Measurements from ENCODE around the gene BRICD5. TPM values are rescaled to one million over a fixed set of nuclear protein-coding genes. Genes with fewer than 3 reads are reported as not detected.

The BRICD5 gene
- total and polyA plus RNA-seq, 9 donors, result 3.9 to 11.0 (median 6.6) TPM

GRCh38 chr16:2166263-2167067 is 44.2 kb downstream of the BRICD5 start:
- no peak for DNase-seq
- no peaks in the 10 kb centered on the region for H3K27me3 ChIP-seq (ENCODE audit: control insufficient read depth, insufficient read depth, low read length)
- H3K27ac ChIP-seq (ENCODE audit: low read length), result no peak overlapping the region
- H3K4me3 ChIP-seq (ENCODE audit: low read length), result no peak overlapping the region
- H3K4me1 ChIP-seq (ENCODE audit: control insufficient read depth, insufficient read depth, low read length), result peaks cover 27% of the 10 kb centered on the region
- no peaks in the 10 kb centered on the region for H3K9me3 ChIP-seq (replicated peaks; ENCODE audit: control insufficient read depth, low read depth, low read length)
- H3K36me3 ChIP-seq (ENCODE audit: control insufficient read depth, insufficient read depth, low read length), result peaks cover 55% of the 10 kb centered on the region
- WGBS (ENCODE audit: insufficient coverage), result 89% methylated on average over 17 of the region's 17 CpGs

GRCh38 chr16:2165861-2166260 is 44.8 kb downstream of the BRICD5 start:
- Histone ChIP-seq H3K4me3 (ENCODE audit: low read length) (no peak overlapping the region), H3K27me3 (ENCODE audit: control insufficient read depth, insufficient read depth, low read length) (no peaks in the 10 kb centered on the region), H3K9me3 (replicated peaks; ENCODE audit: control insufficient read depth, low read depth, low read length) (no peaks in the 10 kb centered on the region), H3K27ac (ENCODE audit: low read length) (no peak overlapping the region), H3K36me3 (ENCODE audit: control insufficient read depth, insufficient read depth, low read length) (peaks cover 48% of the 10 kb centered on the region), H3K4me1 (ENCODE audit: control insufficient read depth, insufficient read depth, low read length) (peaks cover 32% of the 10 kb centered on the region)
- WGBS (ENCODE audit: insufficient coverage), result 90% methylated on average over 12 of the region's 12 CpGs
- no peak for DNase-seq

- no peak overlapping the region for H3K4me3 ChIP-seq (ENCODE audit: low read length)
- H3K27me3 ChIP-seq (ENCODE audit: control insufficient read depth, insufficient read depth, low read length), result no peaks in the 10 kb centered on the region
- 91% methylated on average over 25 of the region's 26 CpGs for WGBS (ENCODE audit: insufficient coverage)
- no peak overlapping the region for H3K27ac ChIP-seq (ENCODE audit: low read length)
- DNase-seq, result no peak
- H3K36me3 ChIP-seq (ENCODE audit: control insufficient read depth, insufficient read depth, low read length), result peaks cover 34% of the 10 kb centered on the region
- H3K4me1 ChIP-seq (ENCODE audit: control insufficient read depth, insufficient read depth, low read length), result peaks cover 50% of the 10 kb centered on the region
- no peaks in the 10 kb centered on the region for H3K9me3 ChIP-seq (replicated peaks; ENCODE audit: control insufficient read depth, low read depth, low read length)
Observed at GRCh38 chr16:2163211-2163881, 47.3 kb downstream of the BRICD5 start.

- 78% methylated on average over 10 of the region's 13 CpGs for WGBS (ENCODE audit: insufficient coverage)
Observed at GRCh38 chr16:2162676-2163118, 48.0 kb downstream of the BRICD5 start.

GRCh38 chr16:2161911-2162310 is 48.8 kb downstream of the BRICD5 start:
- H3K27ac ChIP-seq (ENCODE audit: low read length), result peak overlapping the region; percentile 72
- H3K36me3 ChIP-seq (ENCODE audit: control insufficient read depth, insufficient read depth, low read length), result peaks cover 20% of the 10 kb centered on the region
- WGBS (ENCODE audit: insufficient coverage), result 93% methylated on average over 10 of the region's 10 CpGs
- H3K4me1 ChIP-seq (ENCODE audit: control insufficient read depth, insufficient read depth, low read length), result peaks cover 64% of the 10 kb centered on the region
- no peaks in the 10 kb centered on the region for H3K27me3 ChIP-seq (ENCODE audit: control insufficient read depth, insufficient read depth, low read length)
- no peaks in the 10 kb centered on the region for H3K9me3 ChIP-seq (replicated peaks; ENCODE audit: control insufficient read depth, low read depth, low read length)
- DNase-seq, result no peak
- H3K4me3 ChIP-seq (ENCODE audit: low read length), result no peak overlapping the region

More at GRCh38 chr16:2162676-2163118, 48.0 kb downstream of the BRICD5 start:
- Histone ChIP-seq H3K4me1 (ENCODE audit: control insufficient read depth, insufficient read depth, low read length) (peaks cover 57% of the 10 kb centered on the region), H3K9me3 (replicated peaks; ENCODE audit: control insufficient read depth, low read depth, low read length) (no peaks in the 10 kb centered on the region), H3K4me3 (ENCODE audit: low read length) (no peak overlapping the region), H3K27me3 (ENCODE audit: control insufficient read depth, insufficient read depth, low read length) (no peaks in the 10 kb centered on the region), H3K36me3 (ENCODE audit: control insufficient read depth, insufficient read depth, low read length) (peaks cover 27% of the 10 kb centered on the region), H3K27ac (ENCODE audit: low read length) (no peak overlapping the region)
- DNase-seq, result no peak

GRCh38 chr16:2160915-2161551 is 49.6 kb downstream of the BRICD5 start:
- peak; percentile 76 for DNase-seq
- 37% methylated on average over 16 of the region's 20 CpGs for whole genome bisulfite sequencing (ENCODE audit: insufficient coverage)
- peaks cover 72% of the 10 kb centered on the region for H3K4me1 ChIP-seq (ENCODE audit: control insufficient read depth, insufficient read depth, low read length)
- H3K27ac ChIP-seq (ENCODE audit: low read length), result peak overlapping the region; percentile 85
- no peaks in the 10 kb centered on the region for H3K9me3 ChIP-seq (replicated peaks; ENCODE audit: control insufficient read depth, low read depth, low read length)
- peaks cover 11% of the 10 kb centered on the region for H3K36me3 ChIP-seq (ENCODE audit: control insufficient read depth, insufficient read depth, low read length)
- no peaks in the 10 kb centered on the region for H3K27me3 ChIP-seq (ENCODE audit: control insufficient read depth, insufficient read depth, low read length)
- H3K4me3 ChIP-seq (ENCODE audit: low read length), result peak overlapping the region; percentile 3

Other genes with a start within 250 kb of the BRICD5 start
- gene RPS2, start 246.0 kb downstream of the BRICD5 start, total RNA-seq, result 2,334 TPM
- 1,000 to 10,000 TPM; 3,011 to 3,712 (median 3,485) TPM for gene RPS2, start 246.0 kb downstream of the BRICD5 start, polyA plus RNA-seq (ENCODE audit: insufficient read depth in 1 of 8, insufficient read length in 8 of 8, low replicate concordance in 1 of 8)
- gene RNF151, start 244.0 kb downstream of the BRICD5 start, total RNA-seq, result not detected
- not detected for gene RNF151, start 244.0 kb downstream of the BRICD5 start, polyA plus RNA-seq (ENCODE audit: insufficient read depth in 1 of 8, insufficient read length in 8 of 8, low replicate concordance in 1 of 8)
- gene TBL3, start 238.8 kb downstream of the BRICD5 start, total RNA-seq, result 23.9 TPM
- 10 to 100 TPM; 27.9 to 32.9 (median 30.6) TPM for gene TBL3, start 238.8 kb downstream of the BRICD5 start, polyA plus RNA-seq (ENCODE audit: insufficient read depth in 1 of 8, insufficient read length in 8 of 8, low replicate concordance in 1 of 8)
- 0.89 TPM for gene NOXO1, start 229.4 kb downstream of the BRICD5 start, total RNA-seq
- 1 to 10 TPM in 4 of 8 donors, under 1 TPM in 4; 0.29 to 1.7 (median 0.98) TPM for gene NOXO1, start 229.4 kb downstream of the BRICD5 start, polyA plus RNA-seq (ENCODE audit: insufficient read depth in 1 of 8, insufficient read length in 8 of 8, low replicate concordance in 1 of 8)
- 18.3 TPM for gene GFER, start 226.7 kb downstream of the BRICD5 start, total RNA-seq
- gene GFER, start 226.7 kb downstream of the BRICD5 start, polyA plus RNA-seq (ENCODE audit: insufficient read depth in 1 of 8, insufficient read length in 8 of 8, low replicate concordance in 1 of 8), result 10 to 100 TPM; 14.7 to 23.8 (median 17.8) TPM
- 0.93 TPM for gene SYNGR3, start 220.9 kb downstream of the BRICD5 start, total RNA-seq
- gene SYNGR3, start 220.9 kb downstream of the BRICD5 start, polyA plus RNA-seq (ENCODE audit: insufficient read depth in 1 of 8, insufficient read length in 8 of 8, low replicate concordance in 1 of 8), result 1 to 10 TPM in 6 of 8 donors, under 1 TPM in 2; 0.70 to 1.5 (median 1.2) TPM
- 6.6 TPM for gene ZNF598, start 201.0 kb downstream of the BRICD5 start, total RNA-seq
- 10 to 100 TPM; 21.2 to 28.6 (median 23.6) TPM for gene ZNF598, start 201.0 kb downstream of the BRICD5 start, polyA plus RNA-seq (ENCODE audit: insufficient read depth in 1 of 8, insufficient read length in 8 of 8, low replicate concordance in 1 of 8)
- gene NPW, start 191.1 kb downstream of the BRICD5 start, total RNA-seq, result 0.80 TPM
- 1 to 10 TPM in 7 of 8 donors, under 1 TPM in 1; 0.57 to 5.4 (median 2.6) TPM for gene NPW, start 191.1 kb downstream of the BRICD5 start, polyA plus RNA-seq (ENCODE audit: insufficient read depth in 1 of 8, insufficient read length in 8 of 8, low replicate concordance in 1 of 8)
- gene NHERF2, start 184.0 kb downstream of the BRICD5 start, total RNA-seq, result 22.1 TPM
- gene NHERF2, start 184.0 kb downstream of the BRICD5 start, polyA plus RNA-seq (ENCODE audit: insufficient read depth in 1 of 8, insufficient read length in 8 of 8, low replicate concordance in 1 of 8), result 10 to 100 TPM; 34.5 to 60.6 (median 45.6) TPM
- gene NTHL1, start 163.0 kb downstream of the BRICD5 start, total RNA-seq, result 20.2 TPM
- 10 to 100 TPM; 11.5 to 18.1 (median 14.0) TPM for gene NTHL1, start 163.0 kb downstream of the BRICD5 start, polyA plus RNA-seq (ENCODE audit: insufficient read depth in 1 of 8, insufficient read length in 8 of 8, low replicate concordance in 1 of 8)
- gene TSC2, start 162.9 kb downstream of the BRICD5 start, total RNA-seq, result 31.8 TPM
- gene TSC2, start 162.9 kb downstream of the BRICD5 start, polyA plus RNA-seq (ENCODE audit: insufficient read depth in 1 of 8, insufficient read length in 8 of 8, low replicate concordance in 1 of 8), result 100 to 1,000 TPM in 3 of 8 donors, 10 to 100 TPM in 5; 57.6 to 109 (median 84.6) TPM
- gene PKD1, start 75.0 kb downstream of the BRICD5 start, total RNA-seq, result 63.3 TPM
- gene PKD1, start 75.0 kb downstream of the BRICD5 start, polyA plus RNA-seq (ENCODE audit: insufficient read depth in 1 of 8, insufficient read length in 8 of 8, low replicate concordance in 1 of 8), result 100 to 1,000 TPM; 120 to 183 (median 156) TPM
- 0.40 TPM for gene RAB26, start 62.2 kb downstream of the BRICD5 start, total RNA-seq
- 1 to 10 TPM in 4 of 8 donors, under 1 TPM in 4; 0.27 to 3.4 (median 0.86) TPM for gene RAB26, start 62.2 kb downstream of the BRICD5 start, polyA plus RNA-seq (ENCODE audit: insufficient read depth in 1 of 8, insufficient read length in 8 of 8, low replicate concordance in 1 of 8)
- gene TRAF7, start 55.1 kb downstream of the BRICD5 start, total RNA-seq, result 29.0 TPM
- 10 to 100 TPM; 32.6 to 52.6 (median 47.6) TPM for gene TRAF7, start 55.1 kb downstream of the BRICD5 start, polyA plus RNA-seq (ENCODE audit: insufficient read depth in 1 of 8, insufficient read length in 8 of 8, low replicate concordance in 1 of 8)
- gene CASKIN1, start 14.3 kb downstream of the BRICD5 start, total RNA-seq, result 0.75 TPM
- gene CASKIN1, start 14.3 kb downstream of the BRICD5 start, polyA plus RNA-seq (ENCODE audit: insufficient read depth in 1 of 8, insufficient read length in 8 of 8, low replicate concordance in 1 of 8), result 1 to 10 TPM in 7 of 8 donors, under 1 TPM in 1; 0.94 to 2.4 (median 1.9) TPM
- 13.7 TPM for gene MLST8, start 5.4 kb downstream of the BRICD5 start, total RNA-seq
- gene MLST8, start 5.4 kb downstream of the BRICD5 start, polyA plus RNA-seq (ENCODE audit: insufficient read depth in 1 of 8, insufficient read length in 8 of 8, low replicate concordance in 1 of 8), result 10 to 100 TPM; 30.6 to 38.2 (median 34.5) TPM
- gene PGP, start 4.0 kb upstream of the BRICD5 start, total RNA-seq, result 12.2 TPM
- gene PGP, start 4.0 kb upstream of the BRICD5 start, polyA plus RNA-seq (ENCODE audit: insufficient read depth in 1 of 8, insufficient read length in 8 of 8, low replicate concordance in 1 of 8), result 10 to 100 TPM; 11.8 to 18.1 (median 16.9) TPM
- gene E4F1, start 12.7 kb upstream of the BRICD5 start, total RNA-seq, result 18.6 TPM
- 10 to 100 TPM; 14.2 to 19.3 (median 17.3) TPM for gene E4F1, start 12.7 kb upstream of the BRICD5 start, polyA plus RNA-seq (ENCODE audit: insufficient read depth in 1 of 8, insufficient read length in 8 of 8, low replicate concordance in 1 of 8)
- gene DNASE1L2, start 25.6 kb upstream of the BRICD5 start, total RNA-seq, result 0.89 TPM
- 1 to 10 TPM in 1 of 8 donors, under 1 TPM in 7; 0.60 to 1.2 (median 0.84) TPM for gene DNASE1L2, start 25.6 kb upstream of the BRICD5 start, polyA plus RNA-seq (ENCODE audit: insufficient read depth in 1 of 8, insufficient read length in 8 of 8, low replicate concordance in 1 of 8)
- 56.9 TPM for gene ECI1, start 40.7 kb upstream of the BRICD5 start, total RNA-seq
- 10 to 100 TPM; 44.4 to 81.7 (median 59.5) TPM for gene ECI1, start 40.7 kb upstream of the BRICD5 start, polyA plus RNA-seq (ENCODE audit: insufficient read depth in 1 of 8, insufficient read length in 8 of 8, low replicate concordance in 1 of 8)
- 80.7 TPM for gene RNPS1, start 57.3 kb upstream of the BRICD5 start, total RNA-seq
- 100 to 1,000 TPM; 169 to 198 (median 188) TPM for gene RNPS1, start 57.3 kb upstream of the BRICD5 start, polyA plus RNA-seq (ENCODE audit: insufficient read depth in 1 of 8, insufficient read length in 8 of 8, low replicate concordance in 1 of 8)
- 7.5 TPM for gene ABCA3, start 129.9 kb upstream of the BRICD5 start, total RNA-seq
- 10 to 100 TPM; 11.5 to 17.6 (median 15.9) TPM for gene ABCA3, start 129.9 kb upstream of the BRICD5 start, polyA plus RNA-seq (ENCODE audit: insufficient read depth in 1 of 8, insufficient read length in 8 of 8, low replicate concordance in 1 of 8)
- 7.3 TPM for gene CCNF, start 218.6 kb upstream of the BRICD5 start, total RNA-seq
- 1 to 10 TPM; 5.3 to 9.1 (median 8.0) TPM for gene CCNF, start 218.6 kb upstream of the BRICD5 start, polyA plus RNA-seq (ENCODE audit: insufficient read depth in 1 of 8, insufficient read length in 8 of 8, low replicate concordance in 1 of 8)
- 5.3 TPM for gene TEDC2, start 249.2 kb upstream of the BRICD5 start, total RNA-seq
- 1 to 10 TPM; 4.4 to 6.6 (median 5.4) TPM for gene TEDC2, start 249.2 kb upstream of the BRICD5 start, polyA plus RNA-seq (ENCODE audit: insufficient read depth in 1 of 8, insufficient read length in 8 of 8, low replicate concordance in 1 of 8)

Measured in muscle of leg (tissue), 11 donors.